Fibroblast of skin of back (primary cell): ENCODE measurements around the gene TCF19.

Experiments used
- DNase-seq: peaks from one replicate; pipeline ENCODE4 v3.0.0-alpha.2; 2013

The TCF19 gene

GRCh38 chr6:31128093-31128676, 30.2 kb upstream of the TCF19 start:
- peak; percentile 30 for DNase-seq

DNA sequence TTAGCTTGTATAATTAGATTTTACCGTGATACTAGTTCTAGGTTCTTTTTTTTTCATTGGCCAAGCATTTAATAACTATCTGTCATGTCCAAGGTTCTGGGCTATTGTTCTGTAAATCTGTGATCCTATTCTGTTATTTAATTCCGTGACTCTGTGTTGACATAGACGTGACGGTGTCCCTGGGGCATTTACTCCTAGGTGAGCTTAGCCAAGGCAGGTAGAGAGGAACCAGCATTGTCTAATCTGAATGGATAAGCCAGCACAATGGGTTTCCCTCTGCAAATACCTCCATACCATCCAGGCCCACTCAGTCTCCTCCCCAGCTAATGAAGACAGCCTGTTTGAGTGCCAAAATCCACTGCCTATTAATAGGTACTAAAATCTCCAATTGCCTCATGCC, 29.3 kb upstream of the TCF19 start:
- DNase-seq: no peak

- no peak for DNase-seq
These were observed 27.6 kb upstream of the TCF19 start for GRCh38 chr6:31130751-31131150.

GRCh38 chr6:31131595-31131994, 26.8 kb upstream of the TCF19 start:
- no peak for DNase-seq

DNA sequence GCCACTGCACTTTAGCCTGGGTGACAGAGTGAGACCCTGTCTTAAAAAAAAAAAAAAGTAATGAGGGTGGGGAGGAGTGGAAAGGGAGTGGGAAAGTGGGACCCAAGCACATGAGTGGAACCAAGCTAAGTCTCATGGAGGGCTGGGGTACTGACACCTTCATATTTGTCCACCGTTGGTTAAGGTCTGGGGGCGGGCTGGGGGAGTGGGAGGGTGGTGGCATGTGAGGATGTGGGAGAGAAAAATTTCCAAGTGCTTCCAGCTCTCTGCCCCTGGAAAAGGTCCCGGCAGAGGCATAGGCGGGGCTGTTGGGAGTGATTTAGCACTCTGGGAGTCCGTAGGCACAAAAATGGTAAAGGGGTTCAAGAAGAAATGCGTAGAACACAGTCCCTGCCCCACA, 25.6 kb upstream of the TCF19 start:
- no peak for DNase-seq

GRCh38 chr6:31135710-31136109, 22.7 kb upstream of the TCF19 start:
- no peak for DNase-seq

- no peak for DNase-seq
These were observed 19.4 kb upstream of the TCF19 start, which contains the start of gene PSORS1C2 for GRCh38 chr6:31138982-31139381. Gene PSORS1C2 (minus strand): TSS chr6:31139066. CDS start chr6:31139026, 40 bp downstream.

- peak; percentile 89 for DNase-seq
These were observed 18.8 kb upstream of the TCF19 start for GRCh38 chr6:31139599-31139998.

DNA sequence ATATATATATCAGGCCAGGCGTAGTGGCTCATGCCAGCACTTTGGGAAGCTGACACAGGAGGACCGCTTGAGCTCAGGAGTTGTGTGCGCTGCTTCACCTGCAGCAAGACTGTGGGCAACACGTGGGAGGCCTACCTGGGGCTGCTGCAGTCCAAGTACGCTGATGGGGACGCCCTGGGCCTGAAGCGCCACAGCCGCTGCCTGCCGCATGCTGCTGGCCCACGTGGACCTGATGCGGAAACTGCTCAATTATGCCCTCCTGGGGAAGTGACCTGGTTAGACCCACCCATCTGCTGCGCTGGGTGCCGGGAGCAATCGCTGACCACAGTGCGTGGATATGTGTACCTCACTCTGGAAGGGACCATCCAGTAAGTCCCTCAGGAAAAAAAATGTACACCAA, 17.7 kb upstream of the TCF19 start:
- DNase-seq: no peak

GRCh38 chr6:31142361-31142761, 16.0 kb upstream of the TCF19 start:
- DNase-seq: no peak

GRCh38 chr6:31143148-31143547, 15.2 kb upstream of the TCF19 start:
- DNase-seq: peak; percentile 83

GRCh38 chr6:31144296-31144969, 14.0 kb upstream of the TCF19 start:
- DNase-seq: no peak

- DNase-seq: no peak
These were observed 13.4 kb upstream of the TCF19 start for GRCh38 chr6:31144970-31145340.

DNA sequence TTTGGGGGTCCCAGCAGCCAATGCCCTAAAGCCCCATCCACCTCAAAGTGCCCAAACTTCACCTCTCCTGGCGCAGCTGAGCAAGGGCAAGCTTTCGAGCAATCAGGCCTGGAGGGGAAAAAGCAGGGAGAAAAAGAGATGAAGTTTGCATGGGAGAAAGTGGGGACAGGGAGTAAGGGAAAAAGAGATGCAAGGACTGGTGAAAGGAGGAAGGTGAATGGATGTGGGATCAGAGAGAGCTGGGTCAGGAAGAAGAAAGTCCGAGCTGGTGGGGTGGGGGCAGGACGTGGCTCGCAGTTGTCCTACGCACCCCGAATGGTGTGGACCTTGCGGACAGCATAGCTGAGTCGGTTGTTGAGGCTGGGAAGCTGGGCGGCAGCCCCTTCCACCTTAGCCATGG, 13.0 kb upstream of the TCF19 start:
- DNase-seq: no peak

DNA sequence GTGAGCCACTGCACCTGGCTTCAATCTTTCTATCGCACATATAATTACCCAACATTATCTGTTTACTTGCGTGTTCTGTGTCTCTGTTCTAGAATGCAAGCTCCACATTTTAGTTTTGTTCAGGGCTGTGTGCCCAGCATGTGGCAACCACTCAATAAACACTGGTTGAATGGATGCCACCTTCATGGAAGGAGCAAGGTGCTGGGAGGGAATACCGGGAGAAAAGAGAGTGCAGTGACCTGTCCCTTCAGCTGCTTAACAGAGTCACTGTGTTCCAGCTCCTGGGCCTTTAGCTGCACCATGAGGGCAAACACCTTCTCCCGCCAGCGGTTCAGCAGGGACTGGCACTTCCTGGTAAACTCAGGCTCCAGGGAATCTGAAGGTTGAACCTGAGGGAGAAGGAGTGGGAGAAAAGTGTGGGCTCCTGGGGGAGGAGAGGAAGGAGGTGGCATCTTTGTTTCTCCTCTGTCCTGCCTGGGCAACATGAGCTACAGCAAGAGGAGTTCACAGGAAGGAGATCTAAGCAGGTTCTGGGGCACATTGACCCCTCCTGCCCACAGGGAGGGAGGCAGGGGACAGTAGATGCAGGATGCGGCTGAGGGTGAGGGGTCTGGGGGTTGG, 8.5 kb upstream of the TCF19 start:
- DNase-seq: no peak

DNA sequence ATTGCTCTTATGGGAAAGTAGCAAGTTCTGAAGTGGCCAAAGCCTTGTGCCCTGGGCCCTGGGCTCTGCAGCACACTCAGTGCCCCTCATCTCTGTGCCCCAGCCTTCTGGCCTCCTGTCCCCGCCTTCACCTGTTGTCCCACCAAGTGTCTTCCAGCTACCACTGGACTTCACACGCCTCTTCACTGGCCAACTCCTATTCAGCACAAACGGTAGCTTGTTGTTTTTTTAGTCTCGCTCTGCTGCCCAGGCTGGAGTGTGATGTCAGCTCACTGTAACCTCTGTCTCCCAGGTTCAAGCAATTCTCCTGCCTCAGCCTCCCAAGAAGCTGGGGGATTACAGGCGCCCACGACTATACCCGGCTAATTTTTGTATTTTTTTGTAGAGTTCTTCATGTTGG, 5.6 kb upstream of the TCF19 start:
- no peak for DNase-seq

- no peak for DNase-seq
These were observed 4.0 kb upstream of the TCF19 start for GRCh38 chr6:31154436-31154835.

GRCh38 chr6:31156641-31157040, 1.7 kb upstream of the TCF19 start:
- no peak for DNase-seq

DNA sequence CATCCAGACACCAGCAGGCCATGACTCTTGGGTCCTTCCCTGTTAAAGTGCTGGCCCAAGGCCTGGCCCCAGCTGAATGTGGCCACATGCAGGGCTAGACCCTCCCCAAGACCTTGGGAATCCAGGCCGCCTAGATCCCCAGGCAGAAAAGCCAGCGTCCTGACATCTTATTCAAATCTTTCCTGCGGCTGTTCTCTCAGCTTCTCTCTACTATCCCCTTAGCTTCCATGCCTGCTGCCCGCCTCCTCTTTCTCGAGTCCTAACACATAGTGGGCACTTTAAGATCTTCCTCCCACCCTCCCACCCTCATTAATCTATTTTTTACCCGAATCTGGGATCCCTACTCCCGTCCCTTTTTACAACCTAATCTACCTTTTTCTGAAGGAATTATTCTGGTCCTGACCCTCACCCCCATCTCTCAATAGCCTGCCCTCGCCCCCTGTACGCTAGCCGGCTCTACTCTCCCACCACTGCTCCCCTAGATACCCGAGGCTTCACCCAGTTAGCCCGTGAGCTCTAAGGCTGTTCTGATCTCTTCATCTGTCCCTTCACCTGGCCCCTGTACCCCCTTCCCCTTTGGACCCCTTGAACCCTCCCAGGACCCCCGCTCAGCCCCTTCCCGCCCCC, 763 bp upstream of the TCF19 start, which contains the start of gene CCHCR1:
Gene CCHCR1, minus strand, starts transcription at position 290 of the 627 bp plus-strand sequence. Its CDS starts 202 bp downstream, at position 88.
- DNase-seq: no peak

DNA sequence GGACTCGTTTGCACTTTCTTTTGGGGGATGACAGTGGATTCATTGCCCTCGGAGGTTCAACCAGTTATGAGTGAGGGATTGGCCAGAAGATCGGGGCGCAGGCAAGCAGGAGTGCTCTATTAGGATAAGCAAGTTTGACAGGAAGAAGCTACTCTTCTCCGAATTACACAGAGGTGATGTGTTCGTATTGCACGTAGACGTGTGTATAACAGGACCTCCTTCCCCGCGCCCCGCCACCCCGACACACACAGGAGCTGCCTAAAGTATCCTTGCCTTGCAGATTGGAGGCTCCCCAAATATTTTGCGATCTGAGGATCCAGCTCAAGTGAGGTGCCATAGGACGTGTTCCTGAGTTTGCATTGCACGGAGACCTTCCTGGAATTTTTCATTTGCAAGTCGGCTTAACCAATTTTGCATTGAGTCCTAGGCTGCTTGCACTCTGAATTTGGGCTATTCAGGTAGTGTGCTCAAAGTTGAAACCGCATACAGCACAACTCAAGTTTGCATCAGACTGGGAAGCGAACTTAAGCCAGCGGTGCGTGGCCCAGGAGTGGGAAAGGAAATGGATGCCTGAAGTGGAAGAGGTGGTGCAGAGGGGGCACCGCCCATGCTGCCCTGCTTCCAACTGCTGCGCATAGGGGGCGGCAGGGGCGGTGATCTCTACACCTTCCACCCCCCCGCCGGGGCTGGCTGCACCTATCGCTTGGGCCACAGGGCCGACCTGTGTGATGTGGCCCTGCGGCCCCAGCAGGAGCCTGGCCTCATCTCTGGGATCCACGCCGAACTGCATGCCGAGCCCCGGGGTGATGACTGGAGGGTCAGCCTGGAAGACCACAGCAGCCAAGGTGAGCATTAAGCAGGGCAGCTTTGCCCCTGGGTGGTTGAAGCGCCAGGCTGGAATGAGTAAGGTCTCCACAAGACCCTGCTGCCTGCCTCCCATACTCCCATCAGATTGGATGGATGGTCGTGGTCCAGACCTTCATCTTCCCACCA, 770 bp downstream of the TCF19 start:
- DNase-seq: no peak

DNA sequence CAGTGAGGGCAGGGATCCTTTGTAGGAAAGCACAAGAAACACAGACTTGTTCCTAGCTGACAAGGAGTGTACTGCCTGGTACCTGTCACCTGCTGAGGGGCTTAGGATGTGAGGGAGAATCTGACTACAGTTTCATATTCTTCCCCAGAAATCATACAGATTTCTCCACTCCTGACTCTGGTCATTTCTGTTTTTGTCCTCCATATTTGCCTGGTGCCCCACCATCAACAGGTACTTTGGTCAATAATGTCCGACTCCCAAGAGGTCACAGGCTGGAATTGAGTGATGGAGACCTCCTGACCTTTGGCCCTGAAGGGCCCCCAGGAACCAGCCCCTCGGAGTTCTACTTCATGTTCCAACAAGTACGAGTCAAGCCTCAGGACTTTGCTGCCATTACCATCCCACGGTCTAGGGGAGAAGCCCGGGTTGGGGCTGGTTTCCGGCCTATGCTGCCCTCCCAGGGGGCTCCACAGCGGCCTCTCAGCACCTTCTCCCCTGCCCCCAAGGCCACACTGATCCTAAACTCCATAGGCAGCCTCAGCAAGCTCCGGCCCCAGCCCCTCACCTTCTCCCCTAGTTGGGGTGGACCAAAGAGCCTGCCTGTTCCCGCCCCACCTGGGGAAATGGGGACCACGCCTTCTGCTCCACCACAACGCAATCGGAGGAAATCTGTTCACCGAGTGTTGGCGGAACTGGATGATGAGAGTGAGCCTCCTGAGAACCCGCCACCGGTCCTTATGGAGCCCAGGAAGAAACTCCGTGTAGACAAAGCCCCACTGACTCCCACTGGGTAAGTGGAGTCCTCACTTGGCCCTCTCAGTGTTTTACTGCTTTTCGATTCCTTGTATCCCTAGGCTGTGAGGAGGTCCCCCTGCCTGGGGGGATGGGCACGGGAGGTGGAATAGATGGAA, 3.1 kb downstream of the TCF19 start:
- no peak for DNase-seq
